Medulla oblongata (tissue), 1 donor: ENCODE data around the gene COL25A1.

Experiments used
- DNase-seq: peaks from one replicate; pipeline ENCODE4 v3.0.0-alpha.2; 2015; ENCODE audit errors: extremely low spot score

Gene COL25A1

DNA sequence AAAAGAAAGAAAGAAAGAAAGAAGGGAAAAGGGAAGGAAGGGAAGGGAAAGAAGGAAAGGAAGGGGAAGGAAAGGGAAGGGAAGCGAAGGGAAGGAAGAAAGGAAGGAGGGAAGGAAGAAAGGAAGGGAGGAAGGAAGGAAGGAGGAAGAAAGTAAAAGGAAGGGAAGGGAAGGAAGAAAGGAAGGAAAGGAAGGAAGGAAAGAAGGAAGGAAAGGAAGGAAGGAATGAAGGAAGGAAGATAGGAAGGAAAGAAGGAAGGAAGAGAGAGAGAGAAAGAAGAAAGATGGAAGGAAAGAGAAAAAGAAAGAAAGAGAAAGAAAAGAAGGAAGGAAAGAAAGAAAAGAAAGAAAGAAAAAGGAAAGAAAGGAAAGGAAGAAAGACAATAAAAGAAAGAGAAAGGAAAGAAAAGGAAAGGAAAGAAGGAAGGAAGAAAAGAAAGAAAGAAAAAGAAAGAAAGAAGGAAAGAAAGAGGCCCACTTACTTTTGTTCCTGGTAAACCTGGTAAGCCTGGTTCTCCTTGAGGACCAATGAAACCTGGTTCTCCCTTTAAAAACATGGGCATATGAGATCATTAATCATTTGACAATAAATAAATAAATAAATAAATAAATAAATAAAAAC, 433.7 kb downstream of the COL25A1 start:
- no peak for DNase-seq

GRCh38 chr4:108867476-108867875, 435.0 kb downstream of the COL25A1 start:
- DNase-seq: no peak

- no peak for DNase-seq
Measured at GRCh38 chr4:108861334-108861733, 441.1 kb downstream of the COL25A1 start.

- DNase-seq: no peak
Measured at GRCh38 chr4:108854786-108855185, 447.7 kb downstream of the COL25A1 start.

- DNase-seq: no peak
Measured at GRCh38 chr4:108852691-108853090, 449.8 kb downstream of the COL25A1 start.

DNA sequence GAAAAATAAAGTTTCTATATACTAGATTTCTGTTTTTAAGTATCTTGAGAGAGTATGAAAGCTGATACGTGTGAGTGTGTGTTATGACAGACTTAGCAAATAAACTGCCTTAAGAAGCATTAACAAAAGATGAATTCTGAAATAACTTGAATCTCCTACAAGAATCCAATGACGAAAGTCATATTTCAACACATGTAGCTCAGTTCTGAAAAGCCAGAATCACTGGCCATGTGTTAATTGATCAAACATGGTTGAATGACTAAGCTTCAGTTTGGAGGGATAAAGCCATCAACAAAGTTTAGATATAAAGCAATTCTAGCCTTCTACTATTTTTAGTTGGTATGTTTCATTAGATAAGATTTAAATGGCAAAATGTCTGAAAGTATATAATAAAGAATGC, 451.1 kb downstream of the COL25A1 start:
- no peak for DNase-seq

GRCh38 chr4:108850219-108850649, 452.2 kb downstream of the COL25A1 start:
- no peak for DNase-seq

GRCh38 chr4:108849611-108850168, 452.8 kb downstream of the COL25A1 start:
- DNase-seq: no peak

DNA sequence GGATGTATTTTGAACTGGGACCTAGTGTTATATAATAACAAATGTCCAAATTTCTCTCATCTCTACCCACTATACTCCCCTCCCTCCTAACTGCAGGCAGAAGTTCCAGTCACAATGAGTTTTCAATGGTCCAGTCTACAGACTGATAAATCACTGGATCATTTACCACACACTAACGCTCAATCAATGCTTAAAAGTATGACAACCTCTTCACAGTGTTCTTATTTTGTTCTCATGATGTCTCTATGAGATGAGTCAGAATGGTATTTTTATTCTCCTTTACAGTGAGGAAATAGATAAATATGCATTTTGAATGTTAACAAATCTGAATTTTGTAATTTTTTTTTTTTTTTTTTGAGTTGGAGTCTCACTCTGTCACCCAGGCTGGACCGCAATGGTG, 455.9 kb downstream of the COL25A1 start:
- no peak for DNase-seq

- DNase-seq: no peak
Measured at GRCh38 chr4:108840426-108840975, 462.0 kb downstream of the COL25A1 start.

- no peak for DNase-seq
Measured at GRCh38 chr4:108839333-108839732, 463.1 kb downstream of the COL25A1 start.

- DNase-seq: no peak
Measured at GRCh38 chr4:108838451-108838850, 464.0 kb downstream of the COL25A1 start.

DNA sequence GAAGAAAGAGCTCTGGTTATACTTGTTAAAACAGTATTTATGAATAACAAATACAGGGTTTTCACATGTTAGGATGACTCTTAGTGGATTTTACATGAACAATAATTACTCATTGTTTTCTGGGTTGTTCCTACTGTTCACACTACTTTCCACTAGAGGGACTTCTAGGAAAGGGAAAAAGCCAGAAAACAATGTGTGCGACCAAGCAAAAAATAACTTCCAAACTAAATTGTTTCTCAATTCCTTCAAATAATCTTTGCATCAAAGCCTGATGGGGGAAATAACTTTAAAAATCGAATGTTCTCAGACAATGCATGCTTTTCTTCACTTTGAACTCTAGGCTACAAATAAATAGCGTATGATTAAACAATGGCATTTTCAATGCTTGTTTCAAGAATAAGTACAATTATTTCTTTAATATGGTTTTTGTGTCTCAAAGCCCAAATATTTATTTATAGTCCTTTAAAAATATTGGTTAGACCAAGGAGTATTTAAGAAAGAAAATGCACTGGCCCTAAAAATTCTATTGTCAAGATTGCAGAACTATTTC, 467.5 kb downstream of the COL25A1 start:
- peak; percentile 73 for DNase-seq

DNA sequence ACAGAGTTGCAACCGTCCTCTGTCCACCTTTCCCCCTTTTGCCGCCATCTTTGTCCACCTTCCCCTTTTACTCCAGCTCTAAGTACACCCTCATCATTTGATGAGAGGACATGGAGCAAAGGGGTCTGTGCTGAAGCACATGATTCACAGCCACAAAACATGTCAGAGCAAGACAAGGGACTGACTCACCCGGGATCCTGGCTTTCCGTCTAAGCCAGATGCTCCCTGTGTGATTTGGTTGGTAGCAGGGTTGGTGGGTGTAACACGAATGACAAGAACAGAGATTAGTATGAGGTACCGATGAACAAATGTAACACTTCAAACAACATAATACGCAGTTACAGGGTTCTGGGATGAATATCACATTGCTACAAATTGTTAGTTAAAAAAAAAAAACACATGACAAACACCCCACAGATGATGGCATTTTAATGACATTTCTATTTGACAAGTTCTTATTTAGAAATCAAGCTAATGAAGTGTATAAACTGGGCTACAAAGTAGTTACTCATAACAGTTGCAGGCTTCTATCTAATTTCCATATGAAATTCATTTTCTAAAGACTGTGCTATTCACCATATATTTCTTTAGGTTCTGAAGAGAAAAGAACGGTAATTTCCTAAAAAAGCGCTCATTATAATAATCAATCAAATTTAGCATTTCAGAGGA, 468.2 kb downstream of the COL25A1 start:
- DNase-seq: no peak

GRCh38 chr4:108833046-108833445, 469.4 kb downstream of the COL25A1 start:
- no peak for DNase-seq

GRCh38 chr4:108831886-108832285, 470.6 kb downstream of the COL25A1 start:
- no peak for DNase-seq

DNA sequence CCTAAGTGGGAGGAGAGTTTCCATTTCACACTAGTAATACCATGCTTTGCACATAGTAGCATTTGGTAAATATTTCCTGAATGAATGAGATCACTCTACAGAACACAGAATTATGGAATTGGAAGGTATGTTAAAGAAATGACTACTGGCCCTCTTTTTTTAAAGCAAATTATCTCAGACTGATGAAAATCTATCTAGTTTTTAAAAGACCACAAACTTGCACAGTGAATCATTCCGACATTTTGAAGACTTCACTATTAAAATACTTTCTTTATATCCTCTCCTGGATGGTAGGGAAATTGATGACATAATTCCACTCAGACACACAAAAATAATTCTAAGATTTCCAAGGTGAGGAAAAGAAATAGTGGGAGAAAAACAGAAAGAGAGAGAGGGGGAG, 471.2 kb downstream of the COL25A1 start:
- DNase-seq: no peak

DNA sequence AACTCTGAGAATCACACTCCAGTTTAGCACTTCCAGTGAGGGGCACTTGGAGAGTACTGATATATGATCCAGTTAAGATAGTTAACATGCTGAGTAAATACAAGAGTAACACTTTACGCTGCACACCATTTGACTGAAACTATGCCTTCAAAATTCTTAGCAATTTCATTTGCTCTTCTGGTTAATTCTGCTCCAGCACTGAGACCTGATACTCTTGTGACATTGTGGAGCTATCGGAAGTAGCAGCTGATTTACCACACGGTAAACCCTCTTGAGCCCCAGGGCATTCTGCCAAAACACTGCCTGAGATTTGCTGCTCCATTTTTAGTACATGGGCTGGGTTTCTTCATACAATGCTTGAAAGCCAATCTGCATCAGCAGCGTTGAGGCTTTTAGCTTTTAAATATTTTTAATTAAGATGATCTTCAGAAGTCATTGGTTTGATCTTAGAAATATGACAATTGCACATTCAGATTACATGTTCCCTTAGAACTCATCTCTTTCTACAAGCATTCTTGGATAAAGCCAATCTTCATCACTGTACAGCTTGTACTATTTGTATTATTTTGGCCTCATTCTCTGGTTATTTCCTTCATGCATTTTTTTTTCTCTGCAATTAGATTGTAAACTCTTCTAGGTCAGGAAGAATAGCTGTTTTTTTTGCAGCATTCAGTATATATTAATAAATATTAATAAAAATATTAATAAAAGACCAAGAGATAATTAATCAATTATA, 471.8 kb downstream of the COL25A1 start:
- peak; percentile 9 for DNase-seq

GRCh38 chr4:108829966-108830492, 472.4 kb downstream of the COL25A1 start:
- DNase-seq: no peak

DNA sequence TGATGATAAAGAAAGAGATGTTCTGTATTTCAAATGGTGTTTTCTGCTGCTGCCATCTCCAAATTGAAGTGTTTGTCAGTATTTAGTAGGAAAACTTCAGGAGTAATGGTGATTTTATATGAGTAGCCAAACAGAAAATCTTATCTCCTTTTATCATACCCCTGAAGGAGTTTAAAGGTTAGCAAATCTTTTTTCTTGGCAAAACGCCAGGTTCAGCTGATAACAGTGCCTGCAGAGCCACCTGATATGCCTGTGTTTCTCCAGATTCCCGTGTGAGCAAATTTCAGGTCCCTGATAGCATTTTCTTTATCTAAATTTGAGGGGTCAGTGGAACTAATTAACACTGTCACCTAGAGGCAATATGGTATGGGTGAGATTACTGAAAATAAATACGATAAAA, 473.8 kb downstream of the COL25A1 start:
- DNase-seq: no peak

GRCh38 chr4:108825737-108826136, 476.7 kb downstream of the COL25A1 start:
- no peak for DNase-seq
